ENCODE results near the gene FOSL2. TPM values are rescaled to one million over a fixed set of nuclear protein-coding genes. Genes with fewer than 3 reads are reported as not detected.

FOSL2 gene
- total RNA-seq, 2 experiments from 2014 or later = 0.35 to 1.0 TPM

GRCh38 chr2:28437149-28437835 lies 44.6 kb downstream of the FOSL2 start:
- H3K79me2 ChIP-seq (ENCODE audit: insufficient read depth, low read depth, low read length) = no peaks in the 10 kb centered on the region
- H3K9me3 ChIP-seq (ENCODE audit: low read length) = no peaks in the 10 kb centered on the region
- no peaks in the 10 kb centered on the region for H3K36me3 ChIP-seq (ENCODE audit: insufficient read depth, low read length)
- no peak for TF ChIP-seq EZH2phosphoT487 (IDR thresholded peaks at IDR 0.05; ENCODE audit: borderline replicate concordance, low read depth, low read length)
- TF ChIP-seq CTCF (conservative IDR thresholded peaks at IDR 0.05; ENCODE audit: low read length) = no peak
- no peak overlapping the region for H3K27ac ChIP-seq (ENCODE audit: low read depth, low read length, poor library complexity, severe bottlenecking)
- no peak overlapping the region for H2AFZ ChIP-seq (ENCODE audit: low read length)
- ChIA-PET POLR2A (interaction anchor here (0.6 kb wide), 1 partner anchor 40 kb away, joined by 3 read pairs; no protein-coding TSS in a partner anchor), CTCF (ENCODE audit: unreplicated experiment) (no interaction called here)
- no TSS peak for BruUV-seq (replicated peaks)
- H3K9me2 ChIP-seq (ENCODE audit: insufficient read depth, low read length) = no peaks in the 10 kb centered on the region
- no peaks in the 10 kb centered on the region for H3K4me1 ChIP-seq (ENCODE audit: insufficient read depth, low read length, poor library complexity, severe bottlenecking)
- no peaks in the 10 kb centered on the region for H4K20me1 ChIP-seq (ENCODE audit: insufficient read depth, low read length)
- no peak overlapping the region for H3K4me3 ChIP-seq (ENCODE audit: low read depth, low read length, poor library complexity, severe bottlenecking)
- H3K4me2 ChIP-seq (ENCODE audit: low read length) = no peak overlapping the region
- no peak for DNase-seq (ENCODE audit: low spot score)
- intact Hi-C loops (cut with micrococcal nuclease; ENCODE audit: unreplicated experiment) = no loop called here

- CTCF ChIA-PET (ENCODE audit: unreplicated experiment) = no interaction called here
- POLR2A ChIA-PET = no interaction called here
- intact Hi-C loops (cut with micrococcal nuclease; ENCODE audit: unreplicated experiment) = no loop called here
Measured at GRCh38 chr2:28437918-28438317, 45.3 kb downstream of the FOSL2 start.

More at GRCh38 chr2:28437918-28438317, 45.3 kb downstream of the FOSL2 start:
- no peak overlapping the region for H3K4me3 ChIP-seq (ENCODE audit: low read depth, low read length, poor library complexity, severe bottlenecking)
- no peak overlapping the region for H2AFZ ChIP-seq (ENCODE audit: low read length)
- no peaks in the 10 kb centered on the region for H3K79me2 ChIP-seq (ENCODE audit: insufficient read depth, low read depth, low read length)
- H3K27ac ChIP-seq (ENCODE audit: low read depth, low read length, poor library complexity, severe bottlenecking) = no peak overlapping the region
- no peak for DNase-seq (ENCODE audit: low spot score)
- H4K20me1 ChIP-seq (ENCODE audit: insufficient read depth, low read length) = no peaks in the 10 kb centered on the region
- no peaks in the 10 kb centered on the region for H3K4me1 ChIP-seq (ENCODE audit: insufficient read depth, low read length, poor library complexity, severe bottlenecking)
- TF ChIP-seq CTCF (conservative IDR thresholded peaks at IDR 0.05; ENCODE audit: low read length) = no peak
- no peak for TF ChIP-seq EZH2phosphoT487 (IDR thresholded peaks at IDR 0.05; ENCODE audit: borderline replicate concordance, low read depth, low read length)
- BruUV-seq (replicated peaks) = no TSS peak
- no peaks in the 10 kb centered on the region for H3K9me3 ChIP-seq (ENCODE audit: low read length)
- no peaks in the 10 kb centered on the region for H3K9me2 ChIP-seq (ENCODE audit: insufficient read depth, low read length)
- no peaks in the 10 kb centered on the region for H3K36me3 ChIP-seq (ENCODE audit: insufficient read depth, low read length)
- H3K4me2 ChIP-seq (ENCODE audit: low read length) = no peak overlapping the region
